Coronary artery (tissue), 2 donors: ENCODE measurements around the gene RAD51B.
A peak's percentile ranks its signal among the peaks of the same experiment; 100 is the strongest.

ENCODE experiments used
- DNase-seq: peaks from one replicate; pipeline ENCODE4 v3.0.0-alpha.2; 2017; ENCODE audit warnings: low spot score
- H3K27ac ChIP-seq, 2 donors: fragments of 200-600 bp; sonication (generic); one replicate each; pipeline ENCODE4 v1.5.1; 2016 to 2019
- H3K4me3 ChIP-seq: fragments of 200-600 bp; sonication (generic); 2 replicates; pipeline ENCODE4 v1.5.1; 2016; ENCODE audit warnings: mild to moderate bottlenecking, moderate library complexity
- TF ChIP-seq, protein P1 (sequence below): fragments of 200-600 bp; sonication (generic); IDR thresholded peaks from one replicate; pipeline ENCODE4 v1.5.1; 2019; ENCODE audit warnings: antibody characterized with exemption

RAD51B gene

GRCh38 chr14:68401317-68401716, 581.7 kb downstream of the RAD51B start:
- H3K4me3 ChIP-seq, result no peak overlapping the region
- H3K27ac ChIP-seq, result peak overlapping the region; percentile 29 to 78
- TF ChIP-seq, protein P1, sequence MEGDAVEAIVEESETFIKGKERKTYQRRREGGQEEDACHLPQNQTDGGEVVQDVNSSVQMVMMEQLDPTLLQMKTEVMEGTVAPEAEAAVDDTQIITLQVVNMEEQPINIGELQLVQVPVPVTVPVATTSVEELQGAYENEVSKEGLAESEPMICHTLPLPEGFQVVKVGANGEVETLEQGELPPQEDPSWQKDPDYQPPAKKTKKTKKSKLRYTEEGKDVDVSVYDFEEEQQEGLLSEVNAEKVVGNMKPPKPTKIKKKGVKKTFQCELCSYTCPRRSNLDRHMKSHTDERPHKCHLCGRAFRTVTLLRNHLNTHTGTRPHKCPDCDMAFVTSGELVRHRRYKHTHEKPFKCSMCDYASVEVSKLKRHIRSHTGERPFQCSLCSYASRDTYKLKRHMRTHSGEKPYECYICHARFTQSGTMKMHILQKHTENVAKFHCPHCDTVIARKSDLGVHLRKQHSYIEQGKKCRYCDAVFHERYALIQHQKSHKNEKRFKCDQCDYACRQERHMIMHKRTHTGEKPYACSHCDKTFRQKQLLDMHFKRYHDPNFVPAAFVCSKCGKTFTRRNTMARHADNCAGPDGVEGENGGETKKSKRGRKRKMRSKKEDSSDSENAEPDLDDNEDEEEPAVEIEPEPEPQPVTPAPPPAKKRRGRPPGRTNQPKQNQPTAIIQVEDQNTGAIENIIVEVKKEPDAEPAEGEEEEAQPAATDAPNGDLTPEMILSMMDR, result no peak
- no peak for DNase-seq

DNA sequence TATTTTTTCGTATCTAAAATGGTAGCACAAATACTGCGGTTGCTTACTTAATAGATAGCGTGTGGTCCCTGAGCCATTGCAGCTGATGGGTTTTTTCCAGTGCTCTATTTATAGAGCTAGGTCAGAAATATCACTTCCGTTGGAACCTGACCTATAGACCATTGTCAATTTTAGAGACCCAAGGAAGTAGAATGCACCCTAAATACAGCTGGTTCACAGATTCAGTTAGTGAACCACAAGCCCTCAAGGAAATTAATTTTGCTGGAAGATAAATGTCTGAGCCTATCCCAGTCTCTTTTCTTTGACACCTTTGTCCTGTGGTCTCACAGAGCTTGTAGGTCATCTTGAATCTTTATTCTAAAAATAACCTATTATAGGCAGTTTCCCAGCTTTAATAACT, 582.3 kb downstream of the RAD51B start:
- Histone ChIP-seq H3K27ac (peak overlapping the region in 1 of 2 donors; percentile 78), H3K4me3 (no peak overlapping the region)
- no peak for DNase-seq
- TF ChIP-seq, protein P1, result no peak

- DNase-seq, result no peak
- H3K4me3 ChIP-seq, result no peak overlapping the region
- peak overlapping the region in 1 of 2 donors; percentile 78 for H3K27ac ChIP-seq
- TF ChIP-seq, protein P1, result no peak
These were observed 583.0 kb downstream of the RAD51B start for GRCh38 chr14:68402525-68403101.

GRCh38 chr14:68403191-68404145, 583.9 kb downstream of the RAD51B start:
- DNase-seq, result no peak
- H3K27ac ChIP-seq, result peak overlapping the region; percentile 5 to 49
- H3K4me3 ChIP-seq, result no peak overlapping the region
- TF ChIP-seq, protein P1, result no peak

- no peak for DNase-seq
- Histone ChIP-seq H3K27ac (peak overlapping the region; percentile 5 to 49), H3K4me3 (no peak overlapping the region)
- TF ChIP-seq, protein P1, result no peak
These were observed 584.6 kb downstream of the RAD51B start for GRCh38 chr14:68404146-68404527.

DNA sequence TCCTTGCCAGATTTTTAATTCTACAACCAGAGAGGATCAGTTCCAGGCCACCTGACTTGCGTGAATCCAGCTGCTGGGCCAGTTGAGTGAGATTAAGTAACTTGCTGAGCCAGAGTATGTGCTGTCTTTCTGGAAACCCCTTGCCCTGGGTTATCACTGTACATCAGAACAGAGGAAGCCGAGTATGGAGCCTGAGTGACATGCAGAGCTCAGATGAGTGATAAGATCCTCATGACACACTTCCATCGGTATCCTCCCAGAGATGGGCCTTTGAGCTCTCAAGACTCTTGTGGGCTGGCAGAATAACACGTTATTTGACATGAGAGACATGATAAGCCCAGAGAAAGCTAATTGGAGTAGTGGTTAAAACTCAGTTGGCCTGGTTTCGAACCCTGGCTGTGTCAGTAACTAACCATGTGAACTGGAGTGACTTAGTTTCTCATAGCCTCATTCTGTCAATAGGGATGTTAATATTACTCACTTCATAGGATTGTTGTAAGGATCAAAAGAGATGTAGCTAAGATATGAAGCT, 585.1 kb downstream of the RAD51B start:
- DNase-seq, result no peak
- H3K27ac ChIP-seq, result peak overlapping the region in 1 of 2 donors; percentile 49
- TF ChIP-seq, protein P1, result no peak

More for the DNA sequence above, 585.1 kb downstream of the RAD51B start:
- H3K4me3 ChIP-seq, result no peak overlapping the region
